Effector memory CD4-positive, alpha-beta T cell (primary cell): ENCODE data around the gene SLC6A20.

Experiments
- DNase-seq, 3 donors: peaks; one replicate each; pipeline ENCODE4 v3.0.0-alpha.2; 2020
- H3K27ac ChIP-seq: 2 replicates; pipeline ENCODE4 v1.7.0; 2013; ENCODE audit warnings: mild to moderate bottlenecking, low read length, moderate library complexity; ENCODE audit not compliant: insufficient read depth, poor library complexity, severe bottlenecking
- H3K27me3 ChIP-seq: replicated peaks from 2 replicates; pipeline ENCODE4 v1.7.0; 2013; ENCODE audit warnings: mild to moderate bottlenecking, low read length; ENCODE audit not compliant: insufficient read depth, control insufficient read depth, poor library complexity, severe bottlenecking
- H3K36me3 ChIP-seq: 2 replicates; pipeline ENCODE4 v1.7.0; 2013; ENCODE audit warnings: mild to moderate bottlenecking, low read length, moderate library complexity; ENCODE audit not compliant: control insufficient read depth, insufficient read depth
- H3K4me1 ChIP-seq: 2 replicates; pipeline ENCODE4 v1.7.0; 2013; ENCODE audit warnings: low read length, mild to moderate bottlenecking; ENCODE audit not compliant: control insufficient read depth, insufficient read depth, poor library complexity, severe bottlenecking
- H3K4me3 ChIP-seq: 2 replicates; pipeline ENCODE4 v1.7.0; 2013; ENCODE audit warnings: low read length, low read depth, mild to moderate bottlenecking; ENCODE audit not compliant: insufficient read depth, poor library complexity, severe bottlenecking
- H3K9me3 ChIP-seq: 2 replicates; pipeline ENCODE4 v1.7.0; 2013; ENCODE audit warnings: mild to moderate bottlenecking, low read length, moderate library complexity; ENCODE audit not compliant: control insufficient read depth

SLC6A20 gene

DNA sequence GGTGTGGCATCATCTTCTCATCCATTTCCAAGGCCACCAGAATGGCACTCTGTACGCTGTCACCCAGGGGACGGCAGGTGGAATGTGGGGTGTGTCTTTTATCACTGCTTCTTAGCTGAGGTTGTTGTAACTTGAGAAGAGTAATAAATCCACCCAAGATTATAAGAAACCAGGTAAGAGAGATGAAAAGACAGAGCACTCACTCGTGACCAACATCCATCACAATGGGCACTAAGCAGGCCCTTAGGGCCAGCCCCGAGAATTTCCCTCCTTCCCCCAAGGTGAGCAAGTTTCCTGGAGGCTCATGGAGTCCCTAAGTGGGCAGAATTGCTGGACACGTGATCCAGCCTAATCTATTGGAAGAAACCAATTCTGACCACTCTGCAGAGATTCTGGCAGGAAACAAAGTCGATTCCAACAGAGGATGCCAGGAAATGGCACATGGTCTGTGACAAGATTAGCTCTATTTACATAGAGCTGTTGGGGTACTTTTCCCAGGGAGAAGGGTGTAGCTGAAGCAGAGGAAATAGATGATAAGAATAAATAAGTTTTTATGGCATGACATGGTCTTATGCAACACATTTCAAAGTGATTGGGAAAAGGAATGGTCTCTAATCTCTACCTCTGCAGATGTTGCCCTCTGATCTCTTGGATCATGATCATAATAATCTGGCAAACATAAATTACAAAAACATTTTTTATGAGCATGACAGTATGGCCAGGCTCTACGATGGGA lies 22.5 kb downstream of the SLC6A20 start:
- Histone ChIP-seq H3K27ac (no peak overlapping the region), H3K4me3 (no peak overlapping the region), H3K36me3 (no peaks in the 10 kb centered on the region), H3K4me1 (peaks cover 8% of the 10 kb centered on the region), H3K27me3 (no peaks in the 10 kb centered on the region), H3K9me3 (no peaks in the 10 kb centered on the region)
- DNase-seq = no peak

DNA sequence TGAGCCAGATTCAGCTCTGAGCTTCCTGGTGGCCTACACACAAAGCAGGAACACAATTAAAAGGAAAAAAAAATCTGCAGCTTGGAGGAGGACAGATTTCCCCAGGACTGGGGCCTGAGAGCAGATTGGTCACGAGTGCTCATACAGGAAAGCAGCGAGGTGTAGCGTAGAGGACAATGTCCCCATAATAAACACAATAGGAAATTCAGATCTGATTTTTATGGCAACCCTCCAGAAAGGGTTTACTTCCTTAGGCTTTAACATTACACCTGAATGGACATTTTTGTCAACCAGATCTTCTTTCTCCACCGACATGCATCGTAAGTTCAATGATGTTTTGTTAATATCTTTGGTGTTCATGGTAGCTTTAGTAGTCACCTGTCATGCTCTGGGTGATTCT lies 23.3 kb downstream of the SLC6A20 start:
- Histone ChIP-seq H3K4me1 (peaks cover 8% of the 10 kb centered on the region), H3K9me3 (no peaks in the 10 kb centered on the region), H3K4me3 (no peak overlapping the region), H3K36me3 (no peaks in the 10 kb centered on the region), H3K27me3 (no peaks in the 10 kb centered on the region), H3K27ac (no peak overlapping the region)
- DNase-seq = no peak

DNA sequence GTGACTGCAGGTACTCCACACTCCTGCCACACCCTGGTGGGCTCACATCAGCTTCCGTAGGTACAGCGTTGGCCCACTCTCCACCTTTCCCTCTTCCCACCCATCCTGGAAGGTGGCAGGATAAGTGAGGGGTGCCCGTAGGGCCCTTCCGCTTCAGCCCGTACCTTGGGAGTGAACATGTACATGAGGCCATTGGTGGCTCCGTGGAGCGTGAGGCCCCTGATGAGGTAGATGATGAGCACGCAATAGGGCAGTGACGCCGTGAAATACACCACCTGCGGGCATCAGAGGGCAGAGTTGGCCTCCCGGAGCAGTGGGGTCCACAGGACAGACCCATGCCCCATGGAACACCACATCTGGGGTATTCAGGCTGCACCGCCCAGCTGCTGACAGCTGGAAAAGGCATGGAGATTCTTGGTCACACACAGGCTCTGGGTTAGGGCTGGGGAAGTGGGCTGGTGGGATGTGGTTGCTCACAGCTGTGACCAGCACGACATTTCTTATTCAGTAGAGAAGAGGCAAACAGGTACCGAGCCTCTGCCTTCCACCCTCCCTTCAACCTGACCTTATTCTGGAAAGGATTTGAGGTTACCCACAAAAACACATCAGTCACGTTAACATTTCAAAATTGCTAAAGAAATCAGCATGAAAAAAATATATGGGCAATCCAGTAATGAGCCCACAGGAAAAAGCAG lies 23.8 kb downstream of the SLC6A20 start:
- no peak for DNase-seq

DNA sequence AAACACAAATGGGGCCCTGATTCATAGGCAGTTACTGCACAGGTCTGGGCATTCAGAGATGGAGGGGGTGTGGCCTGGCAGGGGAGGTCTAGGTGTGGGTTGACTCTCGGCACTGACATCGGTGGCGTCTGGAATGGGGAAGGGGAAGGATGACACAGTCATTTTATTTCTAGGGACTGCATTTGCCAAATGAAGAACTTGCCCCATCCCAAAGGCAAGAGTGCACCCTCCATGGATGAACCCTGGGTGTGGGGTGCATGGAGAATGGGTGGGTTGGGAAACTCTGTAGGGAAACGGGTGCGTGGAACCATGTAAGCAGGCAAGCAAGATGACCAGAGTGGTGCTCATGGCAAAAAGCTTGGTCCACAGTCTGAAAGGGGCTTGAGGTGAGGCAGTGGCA lies 24.5 kb downstream of the SLC6A20 start:
- no peaks in the 10 kb centered on the region for H3K9me3 ChIP-seq
- peaks cover 8% of the 10 kb centered on the region for H3K4me1 ChIP-seq
- no peaks in the 10 kb centered on the region for H3K27me3 ChIP-seq
- no peak overlapping the region for H3K4me3 ChIP-seq
- no peaks in the 10 kb centered on the region for H3K36me3 ChIP-seq
- H3K27ac ChIP-seq = no peak overlapping the region
- no peak for DNase-seq

More for the DNA sequence above, 23.8 kb downstream of the SLC6A20 start:
- Histone ChIP-seq H3K27me3 (no peaks in the 10 kb centered on the region), H3K4me1 (peaks cover 8% of the 10 kb centered on the region), H3K36me3 (no peaks in the 10 kb centered on the region), H3K9me3 (no peaks in the 10 kb centered on the region), H3K27ac (no peak overlapping the region), H3K4me3 (no peak overlapping the region)

DNA sequence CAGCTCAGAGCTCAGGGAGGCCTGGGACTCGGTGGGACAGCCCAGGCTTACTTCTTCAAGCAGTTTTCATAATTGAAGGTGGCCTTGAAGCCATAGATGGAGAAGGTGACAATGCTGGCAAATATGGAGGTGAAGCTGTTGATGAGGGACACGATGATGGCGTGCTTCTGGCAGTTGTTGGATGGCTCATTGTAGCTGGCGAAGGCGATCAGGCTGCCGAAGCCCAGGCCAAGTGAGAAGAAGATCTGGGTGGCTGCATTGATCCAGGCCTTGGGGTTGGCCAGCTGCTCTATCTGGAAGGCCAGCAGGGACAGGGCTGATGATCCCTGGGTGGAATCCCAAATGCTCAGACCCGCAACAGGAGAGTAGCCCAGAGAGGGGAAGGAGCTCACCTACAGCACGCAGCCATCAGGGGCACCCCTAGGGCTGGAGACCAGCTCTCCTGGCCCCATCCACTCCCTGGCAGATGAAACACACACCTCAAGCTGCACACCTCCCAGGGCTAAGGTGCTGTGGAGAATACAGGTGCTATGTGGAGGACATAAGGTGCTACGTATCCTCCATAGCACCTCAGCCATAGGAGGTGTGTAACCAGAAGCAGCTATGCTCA lies 25.1 kb downstream of the SLC6A20 start:
- H3K4me1 ChIP-seq = peaks cover 8% of the 10 kb centered on the region
- no peaks in the 10 kb centered on the region for H3K9me3 ChIP-seq
- H3K27ac ChIP-seq = no peak overlapping the region
- no peaks in the 10 kb centered on the region for H3K36me3 ChIP-seq
- DNase-seq = no peak
- H3K27me3 ChIP-seq = no peaks in the 10 kb centered on the region
- no peak overlapping the region for H3K4me3 ChIP-seq

DNA sequence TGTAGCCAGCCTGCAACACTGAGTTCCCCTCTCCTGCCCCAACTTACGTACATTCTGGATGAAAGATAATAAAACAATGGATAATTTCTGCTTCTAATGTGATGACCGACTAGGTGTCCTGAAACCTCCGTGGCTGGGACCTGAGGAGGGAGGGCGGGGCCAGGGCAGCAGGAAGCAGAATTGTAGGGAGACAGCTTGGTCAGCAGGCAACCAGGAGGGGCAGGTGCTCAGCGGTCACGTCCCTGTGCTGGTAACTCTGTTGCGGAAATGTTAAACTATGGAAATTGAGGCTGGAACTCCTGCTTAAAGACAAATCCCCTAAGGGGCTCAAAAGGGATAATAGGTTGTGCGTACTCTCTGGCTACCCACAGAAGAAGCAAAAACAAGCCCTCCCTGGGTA lies 30.4 kb downstream of the SLC6A20 start:
- Histone ChIP-seq H3K9me3 (no peaks in the 10 kb centered on the region), H3K27me3 (no peaks in the 10 kb centered on the region), H3K4me1 (no peaks in the 10 kb centered on the region), H3K4me3 (no peak overlapping the region), H3K36me3 (no peaks in the 10 kb centered on the region), H3K27ac (no peak overlapping the region)
- no peak for DNase-seq

DNA sequence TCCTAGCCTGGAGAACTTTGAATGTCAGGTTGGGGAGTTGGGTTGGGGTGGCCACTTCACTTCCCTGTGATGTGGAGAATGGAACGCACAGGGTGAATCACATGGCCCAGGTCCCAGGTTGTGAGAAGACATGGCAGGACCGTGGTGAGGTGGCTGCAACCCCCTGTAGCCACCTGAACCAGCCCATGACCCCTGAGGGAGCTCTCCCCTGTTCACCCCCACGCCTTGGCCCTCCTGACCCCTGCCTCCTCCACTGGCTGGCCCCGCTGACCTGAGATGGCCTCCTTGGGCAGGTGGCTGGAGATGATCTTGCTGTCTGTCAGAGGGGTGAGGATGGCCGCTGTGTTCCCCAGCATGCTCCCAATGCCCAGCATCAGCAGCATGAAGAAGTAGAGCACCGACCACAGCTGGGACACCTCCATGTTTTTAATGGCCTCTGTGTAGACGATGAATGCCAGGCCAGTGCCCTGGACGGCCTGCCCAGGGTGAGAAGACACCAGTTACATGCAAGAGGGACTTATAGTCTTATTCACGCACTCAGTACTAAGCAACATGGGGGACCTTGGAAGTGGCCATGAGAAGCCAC lies 31.0 kb downstream of the SLC6A20 start:
- no peak for DNase-seq
- no peak overlapping the region for H3K4me3 ChIP-seq
- no peaks in the 10 kb centered on the region for H3K36me3 ChIP-seq
- no peaks in the 10 kb centered on the region for H3K9me3 ChIP-seq
- H3K27me3 ChIP-seq = no peaks in the 10 kb centered on the region
- no peak overlapping the region for H3K27ac ChIP-seq
- H3K4me1 ChIP-seq = no peaks in the 10 kb centered on the region

DNA sequence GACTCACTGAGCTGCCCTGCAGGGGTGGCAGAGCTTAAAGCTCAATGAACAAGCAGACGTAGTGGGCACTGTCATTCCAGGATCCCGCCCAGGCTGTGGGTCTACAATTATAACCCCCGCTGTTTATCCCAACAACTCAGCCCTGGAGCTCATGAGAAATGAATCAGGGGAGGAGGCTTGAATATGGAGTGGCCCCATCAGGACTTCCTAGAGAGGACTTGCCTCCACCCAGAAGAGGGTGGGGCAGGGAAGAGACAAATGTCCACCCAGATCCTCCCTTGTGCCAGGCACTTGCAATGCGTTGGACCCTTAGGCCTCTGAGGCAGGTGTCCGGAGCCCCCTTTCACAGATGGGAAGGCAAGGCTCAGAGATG lies 33.0 kb downstream of the SLC6A20 start:
- H3K4me3 ChIP-seq = no peak overlapping the region
- no peak overlapping the region for H3K27ac ChIP-seq
- no peaks in the 10 kb centered on the region for H3K36me3 ChIP-seq
- no peaks in the 10 kb centered on the region for H3K4me1 ChIP-seq
- no peaks in the 10 kb centered on the region for H3K9me3 ChIP-seq
- no peak for DNase-seq
- H3K27me3 ChIP-seq = no peaks in the 10 kb centered on the region

DNA sequence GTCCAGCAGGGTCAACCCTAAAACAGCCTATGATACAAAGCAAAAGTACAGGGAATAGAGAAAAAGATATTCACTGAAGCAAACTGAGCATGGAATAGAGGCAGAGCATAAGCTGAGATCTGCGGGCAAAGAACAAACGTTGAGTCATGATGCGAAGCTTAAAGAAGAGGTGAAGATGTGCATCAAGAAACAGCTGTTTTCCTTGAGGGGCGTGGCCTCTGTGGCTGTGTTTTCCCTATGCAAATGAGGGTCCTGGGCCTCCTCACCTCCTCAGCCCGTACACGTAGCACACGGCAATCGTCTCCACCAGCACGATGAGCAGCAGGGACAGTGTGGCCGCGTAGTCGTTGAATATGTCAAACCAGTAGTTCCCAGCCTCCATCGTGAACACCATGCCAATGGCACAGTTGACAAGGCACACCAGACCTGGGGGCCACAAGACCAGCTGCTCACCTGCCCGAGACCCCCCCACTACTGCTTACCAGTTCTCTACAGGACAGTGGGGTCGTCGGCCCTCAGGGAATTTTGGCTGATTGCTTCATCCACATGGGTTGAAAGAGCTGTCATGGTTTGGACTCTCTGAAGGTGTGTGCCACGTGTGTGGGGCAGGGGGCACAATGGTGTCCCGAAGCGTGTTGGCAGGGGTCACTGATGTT lies 33.6 kb downstream of the SLC6A20 start:
- DNase-seq = no peak
- Histone ChIP-seq H3K4me3 (no peak overlapping the region), H3K36me3 (no peaks in the 10 kb centered on the region), H3K9me3 (no peaks in the 10 kb centered on the region), H3K27me3 (no peaks in the 10 kb centered on the region), H3K27ac (no peak overlapping the region), H3K4me1 (no peaks in the 10 kb centered on the region)
